ENCODE data around the gene FAU. TPM values are rescaled to one million over a fixed set of nuclear protein-coding genes. Genes with fewer than 3 reads are reported as not detected.

FAU gene
- total RNA-seq, 1 experiment from 2014 or later: 1,001 TPM

DNA sequence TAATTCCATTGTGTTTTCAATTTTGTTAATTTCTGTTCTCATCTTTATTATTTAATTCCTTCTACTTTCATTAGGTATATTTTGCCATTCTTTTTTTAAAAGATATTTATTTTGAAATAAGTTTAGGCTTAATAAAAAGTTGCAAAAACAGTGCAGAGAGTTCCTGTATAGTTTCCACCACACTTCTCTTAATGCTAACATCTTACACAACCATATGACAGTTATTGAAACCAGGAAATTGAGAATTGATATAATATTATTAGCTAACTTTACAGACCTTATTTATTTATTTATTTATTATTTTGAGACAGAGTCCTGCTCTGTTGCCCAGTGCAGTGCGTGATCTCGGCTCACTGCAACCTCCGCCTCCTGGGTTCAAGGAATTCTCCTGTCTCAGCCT is 34.3 kb upstream of the FAU start:
- Histone ChIP-seq H3K4me1 (ENCODE audit: control insufficient read depth, insufficient read depth, low read length) (peaks cover 2% of the 10 kb centered on the region), H3K9me3 (ENCODE audit: control insufficient read depth, insufficient read depth, low read depth, low read length) (no peaks in the 10 kb centered on the region), H3K27me3 (ENCODE audit: control insufficient read depth, insufficient read depth, low read length) (no peaks in the 10 kb centered on the region), H3K4me3 (ENCODE audit: low read depth in 2 of 2, low read length in 2 of 2) (no peak overlapping the region), H3K27ac (ENCODE audit: low read length) (no peak overlapping the region), H3K36me3 (ENCODE audit: control insufficient read depth, insufficient read depth, low read length) (no peaks in the 10 kb centered on the region)
- in situ Hi-C loops (cut with HindIII; ENCODE audit: low pct_unique_long_range_greater_than_20kb, low sequenced_read_pairs): no loop called here
- ATAC-seq (no peak), DNase-seq (ENCODE audit: low read depth, low spot score) (no peak)
- ChIA-PET CTCF (no interaction called here), POLR2A (no interaction called here)
- intact Hi-C loops (cut with micrococcal nuclease; ENCODE audit: unreplicated experiment): no loop called here
- no TSS peak for BruUV-seq (replicated peaks)
- TF ChIP-seq TCF7L2 (IDR thresholded peaks at IDR 0.05; ENCODE audit: low read depth, low read length) (no peak), SIN3A (IDR thresholded peaks at IDR 0.05; ENCODE audit: borderline replicate concordance, insufficient read depth, low read depth, low read length) (no peak), POLR2AphosphoS5 (IDR thresholded peaks at IDR 0.05; ENCODE audit: low read depth, low read length) (no peak)
- TF ChIP-seq, protein P1, sequence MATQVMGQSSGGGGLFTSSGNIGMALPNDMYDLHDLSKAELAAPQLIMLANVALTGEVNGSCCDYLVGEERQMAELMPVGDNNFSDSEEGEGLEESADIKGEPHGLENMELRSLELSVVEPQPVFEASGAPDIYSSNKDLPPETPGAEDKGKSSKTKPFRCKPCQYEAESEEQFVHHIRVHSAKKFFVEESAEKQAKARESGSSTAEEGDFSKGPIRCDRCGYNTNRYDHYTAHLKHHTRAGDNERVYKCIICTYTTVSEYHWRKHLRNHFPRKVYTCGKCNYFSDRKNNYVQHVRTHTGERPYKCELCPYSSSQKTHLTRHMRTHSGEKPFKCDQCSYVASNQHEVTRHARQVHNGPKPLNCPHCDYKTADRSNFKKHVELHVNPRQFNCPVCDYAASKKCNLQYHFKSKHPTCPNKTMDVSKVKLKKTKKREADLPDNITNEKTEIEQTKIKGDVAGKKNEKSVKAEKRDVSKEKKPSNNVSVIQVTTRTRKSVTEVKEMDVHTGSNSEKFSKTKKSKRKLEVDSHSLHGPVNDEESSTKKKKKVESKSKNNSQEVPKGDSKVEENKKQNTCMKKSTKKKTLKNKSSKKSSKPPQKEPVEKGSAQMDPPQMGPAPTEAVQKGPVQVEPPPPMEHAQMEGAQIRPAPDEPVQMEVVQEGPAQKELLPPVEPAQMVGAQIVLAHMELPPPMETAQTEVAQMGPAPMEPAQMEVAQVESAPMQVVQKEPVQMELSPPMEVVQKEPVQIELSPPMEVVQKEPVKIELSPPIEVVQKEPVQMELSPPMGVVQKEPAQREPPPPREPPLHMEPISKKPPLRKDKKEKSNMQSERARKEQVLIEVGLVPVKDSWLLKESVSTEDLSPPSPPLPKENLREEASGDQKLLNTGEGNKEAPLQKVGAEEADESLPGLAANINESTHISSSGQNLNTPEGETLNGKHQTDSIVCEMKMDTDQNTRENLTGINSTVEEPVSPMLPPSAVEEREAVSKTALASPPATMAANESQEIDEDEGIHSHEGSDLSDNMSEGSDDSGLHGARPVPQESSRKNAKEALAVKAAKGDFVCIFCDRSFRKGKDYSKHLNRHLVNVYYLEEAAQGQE (IDR thresholded peaks at IDR 0.05; ENCODE audit: insufficient read depth in 1 of 2, low read depth in 2 of 2, low read length in 1 of 2): no peak
- TF ChIP-seq, protein P2, sequence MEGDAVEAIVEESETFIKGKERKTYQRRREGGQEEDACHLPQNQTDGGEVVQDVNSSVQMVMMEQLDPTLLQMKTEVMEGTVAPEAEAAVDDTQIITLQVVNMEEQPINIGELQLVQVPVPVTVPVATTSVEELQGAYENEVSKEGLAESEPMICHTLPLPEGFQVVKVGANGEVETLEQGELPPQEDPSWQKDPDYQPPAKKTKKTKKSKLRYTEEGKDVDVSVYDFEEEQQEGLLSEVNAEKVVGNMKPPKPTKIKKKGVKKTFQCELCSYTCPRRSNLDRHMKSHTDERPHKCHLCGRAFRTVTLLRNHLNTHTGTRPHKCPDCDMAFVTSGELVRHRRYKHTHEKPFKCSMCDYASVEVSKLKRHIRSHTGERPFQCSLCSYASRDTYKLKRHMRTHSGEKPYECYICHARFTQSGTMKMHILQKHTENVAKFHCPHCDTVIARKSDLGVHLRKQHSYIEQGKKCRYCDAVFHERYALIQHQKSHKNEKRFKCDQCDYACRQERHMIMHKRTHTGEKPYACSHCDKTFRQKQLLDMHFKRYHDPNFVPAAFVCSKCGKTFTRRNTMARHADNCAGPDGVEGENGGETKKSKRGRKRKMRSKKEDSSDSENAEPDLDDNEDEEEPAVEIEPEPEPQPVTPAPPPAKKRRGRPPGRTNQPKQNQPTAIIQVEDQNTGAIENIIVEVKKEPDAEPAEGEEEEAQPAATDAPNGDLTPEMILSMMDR (IDR thresholded peaks at IDR 0.05): no peak

DNA sequence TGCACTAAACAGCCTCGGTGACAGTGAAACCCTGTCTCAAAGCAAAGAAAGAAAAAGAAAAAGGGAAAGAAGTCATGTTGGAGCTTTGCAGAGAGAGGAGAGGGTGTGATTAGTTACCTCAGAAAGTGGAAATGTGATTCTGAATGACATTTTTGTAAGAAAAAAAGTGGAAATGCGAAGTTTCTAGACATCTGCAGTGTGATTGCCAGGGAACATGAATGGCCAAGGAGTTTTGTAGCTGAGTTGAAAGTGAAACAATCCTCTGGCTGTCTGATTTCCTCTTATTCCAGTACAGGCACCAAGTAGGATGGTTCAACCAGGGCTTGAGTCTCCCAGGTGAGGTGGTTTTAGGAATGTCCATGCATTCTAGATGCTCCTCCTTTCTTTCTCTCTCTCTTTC is 30.2 kb upstream of the FAU start:
- Histone ChIP-seq H3K27me3 (ENCODE audit: control insufficient read depth, insufficient read depth, low read length) (no peaks in the 10 kb centered on the region), H3K4me3 (ENCODE audit: low read depth in 2 of 2, low read length in 2 of 2) (no peak overlapping the region), H3K9me3 (ENCODE audit: control insufficient read depth, insufficient read depth, low read depth, low read length) (no peaks in the 10 kb centered on the region; the same call in 1 of the 2 replicates), H3K36me3 (ENCODE audit: control insufficient read depth, insufficient read depth, low read length) (no peaks in the 10 kb centered on the region), H3K27ac (ENCODE audit: low read length) (no peak overlapping the region), H3K4me1 (ENCODE audit: control insufficient read depth, insufficient read depth, low read length) (peaks cover 13% of the 10 kb centered on the region)
- in situ Hi-C loops (cut with HindIII; ENCODE audit: low pct_unique_long_range_greater_than_20kb, low sequenced_read_pairs) (no loop called here), intact Hi-C loops (cut with micrococcal nuclease; ENCODE audit: unreplicated experiment) (no loop called here)
- ATAC-seq: no peak
- ChIA-PET CTCF (no interaction called here), POLR2A (no interaction called here)
- no peak for TF ChIP-seq POLR2AphosphoS5 (IDR thresholded peaks at IDR 0.05; ENCODE audit: low read depth, low read length)
- no peak for TF ChIP-seq TCF7L2 (IDR thresholded peaks at IDR 0.05; ENCODE audit: low read depth, low read length)
- TF ChIP-seq, protein P2 (IDR thresholded peaks at IDR 0.05): no peak
- TF ChIP-seq SIN3A (IDR thresholded peaks at IDR 0.05; ENCODE audit: borderline replicate concordance, insufficient read depth, low read depth, low read length): no peak
- TF ChIP-seq, protein P1 (IDR thresholded peaks at IDR 0.05; ENCODE audit: insufficient read depth in 1 of 2, low read depth in 2 of 2, low read length in 1 of 2): no peak
- BruUV-seq (replicated peaks): no TSS peak
- no peak for DNase-seq (ENCODE audit: low read depth, low spot score)

Measured in Panc1 (cell line).